ENCODE results near the gene MME. TPM values are rescaled to one million over a fixed set of nuclear protein-coding genes. Genes with fewer than 3 reads are reported as not detected.
A peak's percentile ranks its signal among the peaks of the same experiment; 100 is the strongest.

MME gene
- total RNA-seq, 2 donors from 2014 or later, result 56.3 to 103 TPM

- no peaks in the 10 kb centered on the region for H3K9me3 ChIP-seq
- peaks cover 4% of the 10 kb centered on the region for H3K4me1 ChIP-seq (replicated peaks)
- no peak for TF ChIP-seq CTCF (IDR thresholded peaks at IDR 0.05)
- TF ChIP-seq POLR2A (IDR thresholded peaks at IDR 0.05), result no peak
- no peak for TF ChIP-seq POLR2AphosphoS5 (IDR thresholded peaks at IDR 0.05)
- intact Hi-C loops (cut with DNase I), result no loop called here
- no peaks in the 10 kb centered on the region for H3K27me3 ChIP-seq (replicated peaks; ENCODE audit: insufficient read depth)
- no peak overlapping the region for H3K27ac ChIP-seq
- no peak for DNase-seq (ENCODE audit: low spot score)
- H3K36me3 ChIP-seq, result no peaks in the 10 kb centered on the region
- H3K4me3 ChIP-seq, result no peak overlapping the region
Observed at GRCh38 chr3:155230382-155230781, 150.3 kb downstream of the MME start.

- intact Hi-C loops (cut with DNase I), result no loop called here
- Histone ChIP-seq H3K9me3 (no peaks in the 10 kb centered on the region), H3K36me3 (no peaks in the 10 kb centered on the region), H3K27me3 (replicated peaks; ENCODE audit: insufficient read depth) (no peaks in the 10 kb centered on the region), H3K4me3 (no peak overlapping the region), H3K27ac (peak overlapping the region; percentile 76 to 83), H3K4me1 (replicated peaks) (peaks cover 4% of the 10 kb centered on the region)
- DNase-seq (ENCODE audit: low spot score), result no peak
- 86% methylated on average over 2 of the region's 2 CpGs for WGBS
- TF ChIP-seq CTCF (IDR thresholded peaks at IDR 0.05) (no peak), POLR2AphosphoS5 (IDR thresholded peaks at IDR 0.05) (no peak), POLR2A (IDR thresholded peaks at IDR 0.05) (no peak)
Observed at GRCh38 chr3:155231792-155232191, 151.7 kb downstream of the MME start.

GRCh38 chr3:155232605-155233004 lies 152.5 kb downstream of the MME start:
- 32% methylated on average over 3 of the region's 3 CpGs for WGBS
- TF ChIP-seq POLR2A (IDR thresholded peaks at IDR 0.05), result no peak
- no peak for TF ChIP-seq CTCF (IDR thresholded peaks at IDR 0.05)
- TF ChIP-seq POLR2AphosphoS5 (IDR thresholded peaks at IDR 0.05), result peak; percentile 83
- intact Hi-C loops (cut with DNase I), result no loop called here

GRCh38 chr3:155233213-155233612 lies 153.1 kb downstream of the MME start:
- no peak overlapping the region for H3K4me3 ChIP-seq
- peaks cover 4% of the 10 kb centered on the region for H3K4me1 ChIP-seq (replicated peaks)
- H3K27me3 ChIP-seq (replicated peaks; ENCODE audit: insufficient read depth), result no peaks in the 10 kb centered on the region
- H3K27ac ChIP-seq, result peak overlapping the region; percentile 76 to 83
- peak; percentile 98 for DNase-seq (ENCODE audit: low spot score)
- TF ChIP-seq CTCF (IDR thresholded peaks at IDR 0.05) (no peak), POLR2AphosphoS5 (IDR thresholded peaks at IDR 0.05) (peak; percentile 96)
- no peaks in the 10 kb centered on the region for H3K36me3 ChIP-seq
- no peaks in the 10 kb centered on the region for H3K9me3 ChIP-seq
- 2% methylated on average over 2 of the region's 2 CpGs for WGBS
- intact Hi-C loops (cut with DNase I), result no loop called here

More at GRCh38 chr3:155232605-155233004, 152.5 kb downstream of the MME start:
- peaks cover 4% of the 10 kb centered on the region for H3K4me1 ChIP-seq (replicated peaks)
- peak overlapping the region; percentile 76 to 83 for H3K27ac ChIP-seq
- H3K9me3 ChIP-seq, result no peaks in the 10 kb centered on the region
- peak; percentile 84 for DNase-seq (ENCODE audit: low spot score)
- no peaks in the 10 kb centered on the region for H3K27me3 ChIP-seq (replicated peaks; ENCODE audit: insufficient read depth)
- H3K36me3 ChIP-seq, result no peaks in the 10 kb centered on the region
- no peak overlapping the region for H3K4me3 ChIP-seq

Other genes with a start within 250 kb of the MME start
- 1 to 10 TPM in 1 of 2 donors, not detected in 1; 4.9 TPM for gene STRIT1, start 213.4 kb downstream of the MME start, total RNA-seq

All from prostate gland (tissue), 2 donors.